MM.1S (cell line): ENCODE results near the gene COX4I1.

Source experiments
- CTCF ChIP-seq: fragments of 300-600 bp; sonication (generic); IDR thresholded peaks from 2 replicates; pipeline ENCODE4 v1.5.1; 2016; ENCODE audit warnings: antibody characterized with exemption, low read length, mixed read lengths
- EZH2 ChIP-seq: fragments of 300-600 bp; sonication (generic); optimal IDR thresholded peaks from 2 replicates; pipeline ENCODE3; 2017; ENCODE audit warnings: low read depth, mild to moderate bottlenecking, antibody characterized with exemption, low read length, mixed read lengths
- EZH2phosphoT487 ChIP-seq: fragments of 300-600 bp; sonication (generic); IDR thresholded peaks from 2 replicates; pipeline ENCODE4 v1.6.1; 2018; ENCODE audit warnings: antibody characterized with exemption, low read length

DNA sequence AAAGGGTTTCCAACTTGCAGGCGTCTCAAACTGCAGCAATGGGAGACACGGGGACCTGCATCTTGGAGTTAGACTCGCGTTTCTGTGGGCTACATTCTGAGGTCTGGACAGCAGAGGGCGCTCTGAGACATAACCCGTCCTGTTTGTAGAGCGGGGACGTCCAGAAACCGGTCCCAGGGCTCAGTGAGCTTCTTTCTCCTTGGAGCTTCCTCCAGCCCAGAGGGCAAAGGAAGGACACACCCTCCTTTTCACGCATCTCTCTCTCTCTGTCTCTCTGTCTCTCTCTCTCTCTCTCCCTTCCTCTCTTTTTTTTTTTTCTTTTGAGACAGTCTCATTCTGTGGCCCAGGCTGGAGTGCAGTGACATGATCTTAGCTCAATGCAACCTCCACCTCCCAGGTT lies 19.8 kb downstream of the COX4I1 start:
- TF ChIP-seq EZH2 (no peak), CTCF (peak; percentile 47), EZH2phosphoT487 (no peak)
